HEK293 (cell line): Measurements from ENCODE around the gene MRPS24.

ENCODE experiments used
- CTCF ChIA-PET: fragments of 350-600 bp; formaldehyde crosslinking; extraction: SDS; loops from one replicate; lab custom pipeline; 2021; ENCODE audit warnings: antibody characterized with exemption; lab: Yijun Ruan, JAX
- POLR2A ChIA-PET: fragments of 300-600 bp; formaldehyde crosslinking; extraction: SDS; loops from one replicate; lab custom pipeline; 2020; ENCODE audit warnings: antibody characterized with exemption, inconsistent platforms; lab: Yijun Ruan, JAX
- H3K27ac ChIP-seq: fragments of 200-500 bp; sonication (Bioruptor generic); 2 replicates; pipeline ENCODE4 v1.5.1; 2014; ENCODE audit warnings: low read depth, low read length, control low read depth, inconsistent platforms; ENCODE audit errors: extremely low read depth
- H3K36me3 ChIP-seq, 2 experiments: fragments of 200-500 bp in 1 of 2; sonication (Bioruptor generic) in 1 of 2; 1 replicate in 1 of 2; 2 replicates in 1 of 2; pipeline ENCODE4 v1.5.1; 2014 to 2017; ENCODE audit warnings: inconsistent platforms in 2 of 2, low read length in 2 of 2; ENCODE audit not compliant: control insufficient read depth in 2 of 2, insufficient read depth in 1 of 2
- H3K4me1 ChIP-seq: fragments of 200-500 bp; sonication (Bioruptor generic); 2 replicates; pipeline ENCODE4 v1.5.1; 2014; ENCODE audit warnings: mild to moderate bottlenecking, low read length, inconsistent platforms; ENCODE audit not compliant: control insufficient read depth, insufficient read depth
- H3K4me3 ChIP-seq: 2 replicates; pipeline ENCODE4 v1.5.1; 2011; ENCODE audit warnings: low read depth, mild to moderate bottlenecking, control low read depth, low read length, moderate library complexity
- H3K9me3 ChIP-seq: fragments of 200-500 bp; sonication (Bioruptor generic); 2 replicates; pipeline ENCODE4 v1.5.1; 2014; ENCODE audit warnings: low read depth, low read length, inconsistent platforms; ENCODE audit not compliant: control insufficient read depth, insufficient read depth
- AEBP2 ChIP-seq: fragments of 450-650 bp; formaldehyde crosslinking; IDR thresholded peaks from 2 replicates; pipeline ENCODE4 v1.5.1; 2016; ENCODE audit warnings: missing biosample characterization, missing genetic modification characterization, borderline replicate concordance
- KLF10 ChIP-seq: fragments of 450-650 bp; IDR thresholded peaks from 2 replicates; pipeline ENCODE4 v1.5.1; 2018; ENCODE audit warnings: missing biosample characterization, mild to moderate bottlenecking, missing genetic modification characterization
- KLF8 ChIP-seq: fragments of 450-650 bp; formaldehyde crosslinking; IDR thresholded peaks from 2 replicates; pipeline ENCODE4 v1.5.1; 2016; ENCODE audit warnings: missing biosample characterization, missing genetic modification characterization
- PATZ1 ChIP-seq: fragments of 450-650 bp; formaldehyde crosslinking; IDR thresholded peaks from 2 replicates; pipeline ENCODE4 v1.5.1; 2016; ENCODE audit warnings: missing biosample characterization, missing genetic modification characterization
- PRDM1 ChIP-seq: fragments of 450-650 bp; formaldehyde crosslinking; IDR thresholded peaks from 2 replicates; pipeline ENCODE4; 2016; ENCODE audit warnings: missing biosample characterization, missing genetic modification characterization
- SALL2 ChIP-seq: fragments of 450-650 bp; formaldehyde crosslinking; IDR thresholded peaks from 2 replicates; pipeline ENCODE4 v1.5.0; 2017; ENCODE audit warnings: missing biosample characterization, mild to moderate bottlenecking, missing genetic modification characterization, borderline replicate concordance
- ZFP69B ChIP-seq: fragments of 450-650 bp; formaldehyde crosslinking; IDR thresholded peaks from 2 replicates; pipeline ENCODE4 v1.5.1; 2016; ENCODE audit warnings: missing biosample characterization, missing genetic modification characterization
- ZNF112 ChIP-seq: fragments of 450-650 bp; formaldehyde crosslinking; IDR thresholded peaks from 2 replicates; pipeline ENCODE4 v1.5.0; 2017; ENCODE audit warnings: missing biosample characterization, missing genetic modification characterization
- ZNF16 ChIP-seq: fragments of 450-650 bp; formaldehyde crosslinking; IDR thresholded peaks from 2 replicates; pipeline ENCODE4 v1.5.1; 2016; ENCODE audit warnings: low read depth, missing biosample characterization, missing genetic modification characterization
- ZNF19 ChIP-seq: fragments of 450-650 bp; formaldehyde crosslinking; IDR thresholded peaks from 2 replicates; pipeline ENCODE4; 2016; ENCODE audit warnings: missing biosample characterization, missing genetic modification characterization, low read depth
- ZNF280D ChIP-seq: fragments of 450-650 bp; formaldehyde crosslinking; IDR thresholded peaks from 2 replicates; pipeline ENCODE4 v1.5.1; 2016; ENCODE audit warnings: missing biosample characterization, missing genetic modification characterization
- ZNF518A ChIP-seq: fragments of 450-650 bp; formaldehyde crosslinking; conservative IDR thresholded peaks from 2 replicates; pipeline ENCODE4 v1.5.1; 2016; ENCODE audit warnings: low read depth, missing biosample characterization, missing genetic modification characterization
- TF ChIP-seq, protein P1 (sequence below): fragments of 450-650 bp; formaldehyde crosslinking; IDR thresholded peaks from 2 replicates; pipeline ENCODE4 v1.5.1; 2016; ENCODE audit warnings: missing biosample characterization, missing genetic modification characterization, low read depth
- TF ChIP-seq, protein P2 (sequence below): fragments of 450-650 bp; IDR thresholded peaks from 2 replicates; pipeline ENCODE4 v1.5.1; 2018; ENCODE audit warnings: missing biosample characterization, mild to moderate bottlenecking, missing genetic modification characterization
- TF ChIP-seq, protein P3 (sequence below): fragments of 450-650 bp; formaldehyde crosslinking; IDR thresholded peaks from 2 replicates; pipeline ENCODE4 v1.5.0; 2017; ENCODE audit warnings: missing biosample characterization, missing genetic modification characterization, borderline replicate concordance

MRPS24 gene

GRCh38 chr7:43890468-43890867 lies 21.2 kb upstream of the MRPS24 start (continued):
- TF ChIP-seq PATZ1 (tag by site-specific recombination): no peak
- TF ChIP-seq ZNF19 (tag by site-specific recombination): no peak
- no peak for TF ChIP-seq ZNF280D (tag by site-specific recombination)
- TF ChIP-seq ZNF112: no peak
- TF ChIP-seq, protein P1, sequence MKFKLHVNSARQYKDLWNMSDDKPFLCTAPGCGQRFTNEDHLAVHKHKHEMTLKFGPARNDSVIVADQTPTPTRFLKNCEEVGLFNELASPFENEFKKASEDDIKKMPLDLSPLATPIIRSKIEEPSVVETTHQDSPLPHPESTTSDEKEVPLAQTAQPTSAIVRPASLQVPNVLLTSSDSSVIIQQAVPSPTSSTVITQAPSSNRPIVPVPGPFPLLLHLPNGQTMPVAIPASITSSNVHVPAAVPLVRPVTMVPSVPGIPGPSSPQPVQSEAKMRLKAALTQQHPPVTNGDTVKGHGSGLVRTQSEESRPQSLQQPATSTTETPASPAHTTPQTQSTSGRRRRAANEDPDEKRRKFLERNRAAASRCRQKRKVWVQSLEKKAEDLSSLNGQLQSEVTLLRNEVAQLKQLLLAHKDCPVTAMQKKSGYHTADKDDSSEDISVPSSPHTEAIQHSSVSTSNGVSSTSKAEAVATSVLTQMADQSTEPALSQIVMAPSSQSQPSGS (tag by site-specific recombination): no peak

DNA sequence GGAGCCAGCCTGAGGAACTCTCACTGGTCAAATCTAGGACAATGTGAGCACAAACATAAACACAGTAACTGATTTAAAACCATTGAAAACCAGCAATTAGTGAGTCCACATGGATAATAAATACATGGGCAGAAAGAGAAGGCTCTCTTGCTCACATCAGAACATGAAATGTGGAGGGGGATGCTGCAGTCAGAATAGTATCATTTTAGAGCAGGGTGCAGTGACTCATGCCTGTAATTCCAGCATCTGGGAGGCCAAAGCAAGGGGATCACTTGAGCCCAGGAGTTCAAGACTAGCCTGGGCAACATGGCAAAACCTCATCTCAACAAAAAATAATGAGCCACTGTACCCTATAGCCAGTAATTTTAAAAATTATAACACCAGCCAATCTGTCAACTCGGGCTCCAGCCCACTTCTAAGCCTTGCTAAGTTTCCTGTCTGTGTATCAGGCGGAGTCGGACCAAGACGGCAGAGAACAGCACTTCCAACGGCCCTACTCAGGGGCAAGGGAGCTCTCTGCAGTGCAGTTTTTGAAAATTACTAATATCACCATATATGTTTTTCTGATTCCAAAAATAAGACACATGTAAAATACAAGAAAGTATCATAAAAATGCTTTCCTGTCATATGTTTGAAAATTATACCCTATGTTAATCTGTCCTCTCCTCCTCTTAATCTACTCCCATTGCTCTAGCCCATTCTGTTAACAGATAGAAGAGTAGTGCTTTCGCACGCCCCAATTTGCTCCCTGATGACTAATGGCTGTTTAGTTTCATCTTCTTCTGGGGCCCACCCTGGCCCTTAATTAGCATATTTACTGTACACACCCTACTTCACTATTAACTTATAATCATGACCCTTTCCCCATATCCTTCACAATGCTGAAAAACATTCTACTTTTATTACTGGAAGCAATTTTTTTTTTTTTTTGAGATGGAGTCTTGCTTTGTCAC lies 20.0 kb upstream of the MRPS24 start:
- peaks cover 13 to 16% of the 10 kb centered on the region in 2 experiments for H3K36me3 ChIP-seq
- ChIA-PET CTCF (no interaction called here), POLR2A (no interaction called here)
- no peak overlapping the region for H3K4me3 ChIP-seq
- no peak overlapping the region for H3K27ac ChIP-seq
- 0 out of 2 replicates have a peak, but pooled peaks cover 2% of the 10 kb centered on the region for H3K4me1 ChIP-seq
- no peaks in the 10 kb centered on the region for H3K9me3 ChIP-seq
- TF ChIP-seq ZNF16 (tag by site-specific recombination) (no peak), KLF8 (tag by site-specific recombination) (no peak), ZFP69B (tag by site-specific recombination) (peak; percentile 80; the same call in 1 of the 2 replicates), PRDM1 (tag by site-specific recombination) (no peak), ZNF518A (no peak), KLF10 (no peak), AEBP2 (tag by site-specific recombination) (no peak), SALL2 (tag by site-specific recombination) (no peak)
- TF ChIP-seq, protein P2, sequence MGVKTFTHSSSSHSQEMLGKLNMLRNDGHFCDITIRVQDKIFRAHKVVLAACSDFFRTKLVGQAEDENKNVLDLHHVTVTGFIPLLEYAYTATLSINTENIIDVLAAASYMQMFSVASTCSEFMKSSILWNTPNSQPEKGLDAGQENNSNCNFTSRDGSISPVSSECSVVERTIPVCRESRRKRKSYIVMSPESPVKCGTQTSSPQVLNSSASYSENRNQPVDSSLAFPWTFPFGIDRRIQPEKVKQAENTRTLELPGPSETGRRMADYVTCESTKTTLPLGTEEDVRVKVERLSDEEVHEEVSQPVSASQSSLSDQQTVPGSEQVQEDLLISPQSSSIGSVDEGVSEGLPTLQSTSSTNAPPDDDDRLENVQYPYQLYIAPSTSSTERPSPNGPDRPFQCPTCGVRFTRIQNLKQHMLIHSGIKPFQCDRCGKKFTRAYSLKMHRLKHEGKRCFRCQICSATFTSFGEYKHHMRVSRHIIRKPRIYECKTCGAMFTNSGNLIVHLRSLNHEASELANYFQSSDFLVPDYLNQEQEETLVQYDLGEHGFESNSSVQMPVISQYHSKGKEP (tag by site-specific recombination): no peak
- TF ChIP-seq, protein P3, sequence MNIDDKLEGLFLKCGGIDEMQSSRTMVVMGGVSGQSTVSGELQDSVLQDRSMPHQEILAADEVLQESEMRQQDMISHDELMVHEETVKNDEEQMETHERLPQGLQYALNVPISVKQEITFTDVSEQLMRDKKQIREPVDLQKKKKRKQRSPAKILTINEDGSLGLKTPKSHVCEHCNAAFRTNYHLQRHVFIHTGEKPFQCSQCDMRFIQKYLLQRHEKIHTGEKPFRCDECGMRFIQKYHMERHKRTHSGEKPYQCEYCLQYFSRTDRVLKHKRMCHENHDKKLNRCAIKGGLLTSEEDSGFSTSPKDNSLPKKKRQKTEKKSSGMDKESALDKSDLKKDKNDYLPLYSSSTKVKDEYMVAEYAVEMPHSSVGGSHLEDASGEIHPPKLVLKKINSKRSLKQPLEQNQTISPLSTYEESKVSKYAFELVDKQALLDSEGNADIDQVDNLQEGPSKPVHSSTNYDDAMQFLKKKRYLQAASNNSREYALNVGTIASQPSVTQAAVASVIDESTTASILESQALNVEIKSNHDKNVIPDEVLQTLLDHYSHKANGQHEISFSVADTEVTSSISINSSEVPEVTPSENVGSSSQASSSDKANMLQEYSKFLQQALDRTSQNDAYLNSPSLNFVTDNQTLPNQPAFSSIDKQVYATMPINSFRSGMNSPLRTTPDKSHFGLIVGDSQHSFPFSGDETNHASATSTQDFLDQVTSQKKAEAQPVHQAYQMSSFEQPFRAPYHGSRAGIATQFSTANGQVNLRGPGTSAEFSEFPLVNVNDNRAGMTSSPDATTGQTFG: no peak
